ENCODE results near the gene KCNIP3. TPM values are rescaled to one million over a fixed set of nuclear protein-coding genes. Genes with fewer than 3 reads are reported as not detected.

Gene KCNIP3
- total and polyA plus RNA-seq, 4 donors = 1.8 to 2.7 (median 2.1) TPM

DNA sequence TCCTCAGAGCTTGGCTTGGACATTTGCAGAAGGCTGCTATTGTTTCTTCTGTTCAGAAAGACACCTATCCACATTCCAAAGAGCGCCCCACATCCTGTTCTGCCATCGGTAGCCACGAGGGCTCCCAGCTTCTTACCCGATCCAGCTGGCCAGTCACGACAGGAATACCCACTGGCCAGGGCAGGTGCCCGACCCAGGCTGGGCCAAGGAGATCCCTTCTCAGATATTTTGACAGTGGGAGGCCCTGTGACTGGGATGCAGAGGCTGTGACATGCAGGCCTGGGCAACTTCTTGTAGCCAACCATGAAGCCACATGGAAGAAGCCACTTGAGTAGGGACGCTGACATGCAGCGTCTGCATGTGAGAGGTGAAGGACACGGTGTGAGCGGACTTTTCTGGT, 34.5 kb downstream of the KCNIP3 start:
- no peak for ATAC-seq (ENCODE audit: insufficient read depth, low FRiP score)
- Histone ChIP-seq H3K27me3 (ENCODE audit: control insufficient read depth in 3 of 3, insufficient read depth in 3 of 3, low read length in 2 of 3) (no peaks in the 10 kb centered on the region), H3K27ac (ENCODE audit: low read depth in 1 of 2, low read length in 1 of 2) (no peak overlapping the region), H3K9ac (ENCODE audit: insufficient read depth in 1 of 2, low read length in 2 of 2) (no peak overlapping the region), H3K9me3 (ENCODE audit: control insufficient read depth in 4 of 4, insufficient read depth in 3 of 4, low read length in 3 of 4) (peaks cover 0 to 2% (median 0%) of the 10 kb centered on the region in 4 donors), H3K36me3 (ENCODE audit: control insufficient read depth in 4 of 4, insufficient read depth in 4 of 4, low read length in 4 of 4) (no peaks in the 10 kb centered on the region), H3K4me1 (ENCODE audit: control insufficient read depth in 5 of 5, insufficient read depth in 5 of 5, low read length in 5 of 5) (no peaks in the 10 kb centered on the region), H3K4me3 (no peak overlapping the region)
- TF ChIP-seq, protein P1, sequence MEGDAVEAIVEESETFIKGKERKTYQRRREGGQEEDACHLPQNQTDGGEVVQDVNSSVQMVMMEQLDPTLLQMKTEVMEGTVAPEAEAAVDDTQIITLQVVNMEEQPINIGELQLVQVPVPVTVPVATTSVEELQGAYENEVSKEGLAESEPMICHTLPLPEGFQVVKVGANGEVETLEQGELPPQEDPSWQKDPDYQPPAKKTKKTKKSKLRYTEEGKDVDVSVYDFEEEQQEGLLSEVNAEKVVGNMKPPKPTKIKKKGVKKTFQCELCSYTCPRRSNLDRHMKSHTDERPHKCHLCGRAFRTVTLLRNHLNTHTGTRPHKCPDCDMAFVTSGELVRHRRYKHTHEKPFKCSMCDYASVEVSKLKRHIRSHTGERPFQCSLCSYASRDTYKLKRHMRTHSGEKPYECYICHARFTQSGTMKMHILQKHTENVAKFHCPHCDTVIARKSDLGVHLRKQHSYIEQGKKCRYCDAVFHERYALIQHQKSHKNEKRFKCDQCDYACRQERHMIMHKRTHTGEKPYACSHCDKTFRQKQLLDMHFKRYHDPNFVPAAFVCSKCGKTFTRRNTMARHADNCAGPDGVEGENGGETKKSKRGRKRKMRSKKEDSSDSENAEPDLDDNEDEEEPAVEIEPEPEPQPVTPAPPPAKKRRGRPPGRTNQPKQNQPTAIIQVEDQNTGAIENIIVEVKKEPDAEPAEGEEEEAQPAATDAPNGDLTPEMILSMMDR (IDR thresholded peaks at IDR 0.05; ENCODE audit: control extremely low read depth, extremely low read depth) = no peak
- WGBS, 2 donors = 88% methylated on average over 10 of the region's 10 CpGs
- no peak for DNase-seq

DNA sequence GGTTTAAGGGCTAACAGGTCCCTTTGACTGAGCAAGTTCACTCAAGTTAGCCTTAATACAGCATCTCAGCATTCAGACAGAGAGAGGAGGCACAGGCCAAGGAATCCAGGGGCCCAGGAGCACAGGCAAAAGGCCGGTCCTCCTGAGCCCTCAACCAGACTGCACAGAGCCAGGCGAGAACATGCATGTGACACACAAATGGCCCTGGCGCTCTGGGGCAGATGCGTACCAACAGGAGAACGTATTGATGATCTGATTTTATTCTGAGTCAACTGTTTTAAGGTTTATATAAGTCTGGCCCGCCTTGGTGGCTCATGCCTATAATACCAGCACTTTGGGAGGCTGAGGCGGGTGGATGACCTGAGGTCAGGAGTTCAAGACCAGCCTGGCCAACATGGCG, 34.9 kb downstream of the KCNIP3 start:
- Histone ChIP-seq H3K4me1 (ENCODE audit: control insufficient read depth in 5 of 5, insufficient read depth in 5 of 5, low read length in 5 of 5) (no peaks in the 10 kb centered on the region), H3K36me3 (ENCODE audit: control insufficient read depth in 4 of 4, insufficient read depth in 4 of 4, low read length in 4 of 4) (no peaks in the 10 kb centered on the region), H3K9ac (ENCODE audit: insufficient read depth in 1 of 2, low read length in 2 of 2) (no peak overlapping the region), H3K27me3 (ENCODE audit: control insufficient read depth in 3 of 3, insufficient read depth in 3 of 3, low read length in 2 of 3) (no peaks in the 10 kb centered on the region), H3K4me3 (no peak overlapping the region), H3K9me3 (ENCODE audit: control insufficient read depth in 4 of 4, insufficient read depth in 3 of 4, low read length in 3 of 4) (peaks cover 0 to 2% (median 0%) of the 10 kb centered on the region in 4 donors), H3K27ac (ENCODE audit: low read depth in 1 of 2, low read length in 1 of 2) (no peak overlapping the region)
- TF ChIP-seq, protein P1 (IDR thresholded peaks at IDR 0.05; ENCODE audit: control extremely low read depth, extremely low read depth) = no peak
- DNase-seq (no peak), ATAC-seq (ENCODE audit: insufficient read depth, low FRiP score) (no peak)
- WGBS, 2 donors = 93% methylated on average over 8 of the region's 8 CpGs

DNA sequence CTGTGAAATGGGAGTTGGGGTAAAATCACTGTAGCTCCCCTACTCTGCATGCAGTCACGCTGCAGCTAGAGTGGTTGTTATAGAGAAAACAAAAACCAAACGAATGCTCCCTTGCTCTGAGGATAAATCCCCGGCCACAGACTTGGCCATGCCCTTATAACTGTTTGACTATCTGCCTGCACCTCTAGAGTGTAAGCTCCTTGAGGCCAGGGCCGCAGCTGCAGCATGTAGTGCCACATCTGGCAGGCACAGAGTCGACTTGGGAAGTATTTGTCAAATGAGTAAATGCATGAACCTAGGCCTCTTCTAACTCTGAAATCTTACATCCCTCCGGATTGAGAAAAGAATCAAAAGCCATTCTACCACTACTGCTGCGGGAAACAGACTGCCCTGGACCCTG, 35.9 kb downstream of the KCNIP3 start:
- ATAC-seq (ENCODE audit: insufficient read depth, low FRiP score) = no peak
- no peak overlapping the region for H3K4me3 ChIP-seq
- H3K36me3 ChIP-seq (ENCODE audit: control insufficient read depth in 4 of 4, insufficient read depth in 4 of 4, low read length in 4 of 4) = no peaks in the 10 kb centered on the region
- TF ChIP-seq, protein P1 (IDR thresholded peaks at IDR 0.05; ENCODE audit: control extremely low read depth, extremely low read depth) = no peak
- no peaks in the 10 kb centered on the region for H3K27me3 ChIP-seq (ENCODE audit: control insufficient read depth in 3 of 3, insufficient read depth in 3 of 3, low read length in 2 of 3)
- 81 to 92% methylated on average over 7 of the region's 7 CpGs for WGBS, 2 donors
- no peaks in the 10 kb centered on the region for H3K4me1 ChIP-seq (ENCODE audit: control insufficient read depth in 5 of 5, insufficient read depth in 5 of 5, low read length in 5 of 5)
- H3K9ac ChIP-seq (ENCODE audit: insufficient read depth in 1 of 2, low read length in 2 of 2) = no peak overlapping the region
- peaks cover 0 to 2% (median 0%) of the 10 kb centered on the region in 4 donors for H3K9me3 ChIP-seq (ENCODE audit: control insufficient read depth in 4 of 4, insufficient read depth in 3 of 4, low read length in 3 of 4)
- no peak overlapping the region for H3K27ac ChIP-seq (ENCODE audit: low read depth in 1 of 2, low read length in 1 of 2)
- no peak for DNase-seq

DNA sequence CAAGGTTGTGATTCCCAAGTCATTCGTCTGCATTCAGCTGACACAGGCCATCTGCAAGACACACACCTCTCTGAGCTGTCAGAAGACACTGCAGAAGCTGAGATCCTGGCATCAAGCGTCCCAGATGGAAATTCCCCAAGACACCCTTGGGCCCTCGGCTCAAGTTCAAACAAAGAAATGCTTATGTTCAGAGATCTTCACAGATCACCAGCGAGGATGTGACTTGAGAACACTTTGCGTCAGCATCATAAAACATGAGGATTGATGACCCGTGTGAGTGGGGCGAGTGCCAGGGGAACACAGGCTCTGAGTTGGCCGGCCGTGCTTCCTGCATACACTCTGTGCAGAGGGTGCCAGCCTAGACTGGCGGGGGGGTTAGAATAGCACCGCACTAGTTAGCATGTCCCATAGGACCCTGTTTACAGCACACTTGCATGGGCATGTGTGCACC, 36.8 kb downstream of the KCNIP3 start:
- Histone ChIP-seq H3K4me3 (no peak overlapping the region), H3K4me1 (ENCODE audit: control insufficient read depth in 5 of 5, insufficient read depth in 5 of 5, low read length in 5 of 5) (no peaks in the 10 kb centered on the region), H3K27ac (ENCODE audit: low read depth in 1 of 2, low read length in 1 of 2) (no peak overlapping the region), H3K27me3 (ENCODE audit: control insufficient read depth in 3 of 3, insufficient read depth in 3 of 3, low read length in 2 of 3) (no peaks in the 10 kb centered on the region), H3K9ac (ENCODE audit: insufficient read depth in 1 of 2, low read length in 2 of 2) (no peak overlapping the region), H3K36me3 (ENCODE audit: control insufficient read depth in 4 of 4, insufficient read depth in 4 of 4, low read length in 4 of 4) (no peaks in the 10 kb centered on the region), H3K9me3 (ENCODE audit: control insufficient read depth in 4 of 4, insufficient read depth in 3 of 4, low read length in 3 of 4) (peaks cover 0 to 3% (median 0%) of the 10 kb centered on the region in 4 donors)
- TF ChIP-seq, protein P1 (IDR thresholded peaks at IDR 0.05; ENCODE audit: control extremely low read depth, extremely low read depth) = no peak
- DNase-seq (peak; percentile 18 to 53 (median 41)), ATAC-seq (ENCODE audit: insufficient read depth, low FRiP score) (no peak)
- 54 to 76% methylated on average over 11 of the region's 11 CpGs for WGBS, 2 donors
